ENCODE measurements around the gene SPRR2B. TPM values are rescaled to one million over a fixed set of nuclear protein-coding genes. Genes with fewer than 3 reads are reported as not detected.

SPRR2B gene
- total RNA-seq, 2 experiments from 2014 or later, result not detected

DNA sequence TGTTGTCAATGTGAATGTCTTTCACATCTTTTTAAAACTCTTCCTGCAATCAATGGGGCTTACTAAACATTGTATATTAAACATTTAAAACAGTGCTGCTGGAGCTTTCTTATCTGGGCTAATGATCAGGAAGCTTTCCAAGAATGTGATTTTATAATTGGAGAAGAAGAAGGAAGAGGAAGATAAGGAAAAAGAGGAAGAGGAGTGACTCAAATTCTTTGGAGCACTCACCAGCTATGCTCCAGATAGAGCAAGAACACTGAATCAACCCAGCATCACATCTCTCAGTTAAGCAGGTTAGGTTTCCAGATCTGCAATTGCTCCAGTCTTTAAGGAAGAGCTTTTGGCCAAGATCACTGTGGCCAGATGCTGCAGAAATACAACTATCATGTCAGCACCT, 24.4 kb upstream of the SPRR2B start:
- TF ChIP-seq, protein P1, sequence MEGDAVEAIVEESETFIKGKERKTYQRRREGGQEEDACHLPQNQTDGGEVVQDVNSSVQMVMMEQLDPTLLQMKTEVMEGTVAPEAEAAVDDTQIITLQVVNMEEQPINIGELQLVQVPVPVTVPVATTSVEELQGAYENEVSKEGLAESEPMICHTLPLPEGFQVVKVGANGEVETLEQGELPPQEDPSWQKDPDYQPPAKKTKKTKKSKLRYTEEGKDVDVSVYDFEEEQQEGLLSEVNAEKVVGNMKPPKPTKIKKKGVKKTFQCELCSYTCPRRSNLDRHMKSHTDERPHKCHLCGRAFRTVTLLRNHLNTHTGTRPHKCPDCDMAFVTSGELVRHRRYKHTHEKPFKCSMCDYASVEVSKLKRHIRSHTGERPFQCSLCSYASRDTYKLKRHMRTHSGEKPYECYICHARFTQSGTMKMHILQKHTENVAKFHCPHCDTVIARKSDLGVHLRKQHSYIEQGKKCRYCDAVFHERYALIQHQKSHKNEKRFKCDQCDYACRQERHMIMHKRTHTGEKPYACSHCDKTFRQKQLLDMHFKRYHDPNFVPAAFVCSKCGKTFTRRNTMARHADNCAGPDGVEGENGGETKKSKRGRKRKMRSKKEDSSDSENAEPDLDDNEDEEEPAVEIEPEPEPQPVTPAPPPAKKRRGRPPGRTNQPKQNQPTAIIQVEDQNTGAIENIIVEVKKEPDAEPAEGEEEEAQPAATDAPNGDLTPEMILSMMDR (IDR thresholded peaks at IDR 0.05), result no peak
- Histone ChIP-seq H3K4me1 (ENCODE audit: insufficient read depth, low read length) (no peaks in the 10 kb centered on the region), H3K4me3 (ENCODE audit: low read length) (no peak overlapping the region), H3K27me3 (ENCODE audit: control insufficient read depth in 1 of 2, insufficient read depth in 2 of 2, low read length in 2 of 2) (peaks cover 0 to 6% of the 10 kb centered on the region in 2 experiments), H3K27ac (ENCODE audit: low read depth in 1 of 2, low read length in 2 of 2) (no peak overlapping the region), H3K36me3 (ENCODE audit: insufficient read depth, low read length) (no peaks in the 10 kb centered on the region), H3K9me3 (ENCODE audit: control insufficient read depth in 1 of 2, insufficient read depth in 1 of 2, low read length in 2 of 2) (no peaks in the 10 kb centered on the region)
- ATAC-seq (ENCODE audit: poor library complexity) (no peak), DNase-seq (no peak)
- H3K4me1 Mint-ChIP-seq (ENCODE audit: low read depth), result no peaks in the 10 kb centered on the region
- H3K27me3 Mint-ChIP-seq, result peaks cover 28% of the 10 kb centered on the region
- no peaks in the 10 kb centered on the region for H3K36me3 Mint-ChIP-seq (ENCODE audit: low read depth)
- ChIA-PET POLR2A (no interaction called here), CTCF (no interaction called here)
- intact Hi-C loops (cut with DNase I, micrococcal nuclease), result no loop called here
- no peak overlapping the region for H3K27ac Mint-ChIP-seq
- no peak overlapping the region for H3K4me3 Mint-ChIP-seq
- H3K9me3 Mint-ChIP-seq, result no peaks in the 10 kb centered on the region

DNA sequence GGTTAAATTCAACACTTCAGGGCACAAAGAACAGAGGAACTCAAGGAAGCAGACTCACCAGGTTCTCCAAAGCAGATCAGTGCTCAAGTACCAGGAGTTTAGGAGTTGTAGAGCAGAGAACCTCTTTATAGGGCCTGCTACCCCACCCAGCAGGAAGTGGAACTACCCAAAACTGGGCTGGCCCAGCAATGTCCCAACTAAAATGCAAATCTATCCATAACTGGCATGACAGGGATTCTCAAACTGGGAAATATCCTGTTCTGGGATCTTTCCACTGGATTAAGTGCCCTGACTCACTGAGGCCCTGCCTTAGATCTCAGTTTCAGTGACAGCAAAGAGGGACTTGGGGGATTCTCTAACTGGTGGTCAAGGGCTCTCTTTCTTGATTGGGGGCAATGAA, 23.0 kb upstream of the SPRR2B start, which contains the start of gene SPRR2E:
TSS of gene SPRR2E (minus strand) at position 101 of the 400 bp plus-strand sequence. CDS start 775 bp downstream, outside the sequence.
- no peaks in the 10 kb centered on the region for H3K36me3 ChIP-seq (ENCODE audit: insufficient read depth, low read length)
- H3K9me3 ChIP-seq (ENCODE audit: control insufficient read depth in 1 of 2, insufficient read depth in 1 of 2, low read length in 2 of 2), result no peaks in the 10 kb centered on the region
- H3K4me3 Mint-ChIP-seq, result no peak within 1 kb of the TSS
- no peak within 1 kb of the TSS for H3K27ac Mint-ChIP-seq
- intact Hi-C loops (cut with DNase I, micrococcal nuclease), result no loop called here
- ChIA-PET CTCF (no interaction called here), POLR2A (no interaction called here)
- H3K27me3 Mint-ChIP-seq, result peaks cover 28% of the 10 kb centered on the region
- H3K4me1 Mint-ChIP-seq (ENCODE audit: low read depth), result no peaks in the 10 kb centered on the region
- H3K4me1 ChIP-seq (ENCODE audit: insufficient read depth, low read length), result no peaks in the 10 kb centered on the region
- no peak within 1 kb of the TSS for H3K4me3 ChIP-seq (ENCODE audit: low read length)
- no peaks in the 10 kb centered on the region for H3K9me3 Mint-ChIP-seq
- H3K27me3 ChIP-seq (ENCODE audit: control insufficient read depth in 1 of 2, insufficient read depth in 2 of 2, low read length in 2 of 2), result peaks cover 0 to 6% of the 10 kb centered on the region in 2 experiments
- DNase-seq (no peak), ATAC-seq (ENCODE audit: poor library complexity) (no peak)
- no peak within 1 kb of the TSS for H3K27ac ChIP-seq (ENCODE audit: low read depth in 1 of 2, low read length in 2 of 2)
- TF ChIP-seq, protein P1 (IDR thresholded peaks at IDR 0.05), result no peak
- no peaks in the 10 kb centered on the region for H3K36me3 Mint-ChIP-seq (ENCODE audit: low read depth)

DNA sequence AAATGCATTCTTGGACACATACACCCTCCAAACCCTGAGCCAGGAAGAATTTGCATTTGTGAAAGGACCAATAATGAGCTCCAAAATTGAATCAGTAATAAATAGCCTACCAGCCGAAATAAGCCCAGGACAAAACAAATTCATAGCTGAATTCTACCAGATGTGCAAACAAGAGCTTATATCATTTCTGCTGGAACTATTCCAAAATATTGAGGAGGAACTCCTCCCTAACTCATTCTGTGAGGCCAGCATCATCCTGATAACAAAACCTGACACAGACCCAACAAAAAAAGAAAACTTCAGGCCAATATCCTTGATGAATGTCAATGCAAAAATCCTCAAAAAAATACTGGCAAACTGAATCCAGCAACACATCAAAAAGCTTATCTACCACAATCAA, 16.2 kb upstream of the SPRR2B start:
- no peak overlapping the region for H3K4me3 ChIP-seq (ENCODE audit: low read length)
- H3K27ac Mint-ChIP-seq, result no peak overlapping the region
- DNase-seq, result no peak
- intact Hi-C loops (cut with DNase I, micrococcal nuclease), result no loop called here
- no peak for ATAC-seq (ENCODE audit: poor library complexity)
- H3K36me3 Mint-ChIP-seq (ENCODE audit: low read depth), result no peaks in the 10 kb centered on the region
- no peaks in the 10 kb centered on the region for H3K36me3 ChIP-seq (ENCODE audit: insufficient read depth, low read length)
- H3K4me3 Mint-ChIP-seq, result no peak overlapping the region
- H3K27ac ChIP-seq (ENCODE audit: low read depth in 1 of 2, low read length in 2 of 2), result no peak overlapping the region
- ChIA-PET POLR2A (no interaction called here), CTCF (no interaction called here)
- H3K9me3 ChIP-seq (ENCODE audit: control insufficient read depth in 1 of 2, insufficient read depth in 1 of 2, low read length in 2 of 2), result peaks cover 0 to 8% of the 10 kb centered on the region in 2 experiments
- peaks cover 0 to 5% of the 10 kb centered on the region in 2 experiments for H3K27me3 ChIP-seq (ENCODE audit: control insufficient read depth in 1 of 2, insufficient read depth in 2 of 2, low read length in 2 of 2)
- TF ChIP-seq, protein P1 (IDR thresholded peaks at IDR 0.05), result no peak
- H3K9me3 Mint-ChIP-seq, result no peaks in the 10 kb centered on the region
- H3K4me1 ChIP-seq (ENCODE audit: insufficient read depth, low read length), result no peaks in the 10 kb centered on the region
- H3K27me3 Mint-ChIP-seq, result peaks cover 34% of the 10 kb centered on the region
- H3K4me1 Mint-ChIP-seq (ENCODE audit: low read depth), result no peaks in the 10 kb centered on the region
